Neuronal stem cell (in vitro differentiated cells): ENCODE results near the gene CAST.

Experiments
- DNase-seq: peaks from one replicate; pipeline ENCODE4 v3.0.0-alpha.2; 2013; ENCODE audit warnings: low spot score
- H2AFZ ChIP-seq: one replicate; pipeline ENCODE4 v1.6.1; 2013; ENCODE audit warnings: mild to moderate bottlenecking, low read length, inconsistent platforms
- H2AK5ac ChIP-seq: 2 replicates; pipeline ENCODE4 v1.6.1; 2013; ENCODE audit warnings: low read depth, mild to moderate bottlenecking, inconsistent platforms, low read length, moderate library complexity, mixed read lengths
- H2BK120ac ChIP-seq: 2 replicates; pipeline ENCODE4 v1.6.1; 2013; ENCODE audit warnings: low read depth, mild to moderate bottlenecking, inconsistent platforms, low read length, moderate library complexity, mixed read lengths
- H2BK12ac ChIP-seq: one replicate; pipeline ENCODE4 v1.6.1; 2013; ENCODE audit warnings: low read length, inconsistent platforms
- H2BK15ac ChIP-seq: 2 replicates; pipeline ENCODE4 v1.6.1; 2013; ENCODE audit warnings: mild to moderate bottlenecking, low read length, inconsistent platforms, mixed read lengths
- H2BK5ac ChIP-seq: one replicate; pipeline ENCODE4 v1.6.1; 2013; ENCODE audit warnings: inconsistent platforms, mild to moderate bottlenecking, low read length, moderate library complexity
- H3K14ac ChIP-seq: one replicate; pipeline ENCODE4 v1.6.1; 2013; ENCODE audit warnings: low read length, inconsistent platforms
- H3K18ac ChIP-seq: 2 replicates; pipeline ENCODE4 v1.6.1; 2013; ENCODE audit warnings: low read length, inconsistent platforms
- H3K23ac ChIP-seq: 2 replicates; pipeline ENCODE4 v1.6.1; 2013; ENCODE audit warnings: low read depth, mild to moderate bottlenecking, mixed read lengths, low read length, inconsistent platforms; ENCODE audit not compliant: poor library complexity
- H3K27ac ChIP-seq: replicated peaks from 3 replicates; pipeline ENCODE4 v1.5.1; 2013; ENCODE audit warnings: low read length, inconsistent platforms
- H3K27me3 ChIP-seq, 3 experiments: 2 replicates each; pipeline ENCODE4 v1.6.1; 2013; ENCODE audit warnings: low read length in 3 of 3, mild to moderate bottlenecking in 2 of 3, inconsistent platforms in 1 of 3, low read depth in 1 of 3, mixed read lengths in 1 of 3, moderate library complexity in 1 of 3; ENCODE audit not compliant: control insufficient read depth in 3 of 3, insufficient read depth in 3 of 3
- H3K36me3 ChIP-seq, 2 donors: replicated peaks in 1 of 2; 2 replicates each; pipeline ENCODE4 v1.6.1; 2013; ENCODE audit warnings: low read length in 2 of 2; ENCODE audit not compliant: control insufficient read depth in 2 of 2, insufficient read depth in 2 of 2
- H3K4ac ChIP-seq: 2 replicates; pipeline ENCODE4 v1.6.1; 2013; ENCODE audit warnings: inconsistent platforms, mild to moderate bottlenecking, low read length, moderate library complexity
- H3K4me1 ChIP-seq, 2 donors: 1 replicate in 1 of 2; 2 replicates in 1 of 2; pipeline ENCODE4 v1.6.1; 2013; ENCODE audit warnings: low read length in 2 of 2, low read depth in 1 of 2; ENCODE audit not compliant: control insufficient read depth in 2 of 2, insufficient read depth in 1 of 2
- H3K4me2 ChIP-seq: one replicate; pipeline ENCODE4 v1.6.1; 2013; ENCODE audit warnings: mild to moderate bottlenecking, low read length, inconsistent platforms; ENCODE audit not compliant: insufficient read depth, poor library complexity, severe bottlenecking
- H3K4me3 ChIP-seq, 2 donors: 2 replicates each; pipeline ENCODE4 v1.5.1; 2013; ENCODE audit warnings: low read length in 2 of 2, mild to moderate bottlenecking in 2 of 2, inconsistent platforms in 1 of 2, moderate library complexity in 1 of 2
- H3K79me1 ChIP-seq: one replicate; pipeline ENCODE4 v1.6.1; 2013; ENCODE audit warnings: low read depth, mild to moderate bottlenecking, inconsistent platforms, low read length, moderate library complexity
- H3K9ac ChIP-seq: one replicate; pipeline ENCODE4 v1.6.1; 2013; ENCODE audit warnings: mild to moderate bottlenecking, low read depth, low read length, inconsistent platforms; ENCODE audit not compliant: poor library complexity
- H3K9me3 ChIP-seq, 2 donors: replicated peaks in 1 of 2; 2 replicates each; pipeline versions ENCODE3 to v1.6.1; 2013; ENCODE audit warnings: low read length in 2 of 2, mild to moderate bottlenecking in 2 of 2, inconsistent platforms in 1 of 2, low read depth in 1 of 2, mixed read lengths in 1 of 2, moderate library complexity in 1 of 2; ENCODE audit not compliant: control insufficient read depth in 2 of 2, insufficient read depth in 1 of 2
- H4K8ac ChIP-seq: one replicate; pipeline ENCODE4 v1.6.1; 2013; ENCODE audit warnings: low read depth, mild to moderate bottlenecking, inconsistent platforms, low read length, moderate library complexity
- H4K91ac ChIP-seq: one replicate; pipeline ENCODE4 v1.6.1; 2013; ENCODE audit warnings: low read length, low read depth, mild to moderate bottlenecking, inconsistent platforms; ENCODE audit not compliant: poor library complexity
- WGBS, 2 donors: extraction: QIAGEN DNeasy Blood & Tissue Kit; methylation state at CpG; one replicate each; pipeline ENCODE4 v1.1.7; 2013; ENCODE audit warnings: missing lambda C conversion rate in 2 of 2, mixed read lengths in 1 of 2; ENCODE audit not compliant: insufficient read length in 2 of 2, insufficient replicate concordance in 1 of 2; ENCODE audit errors: extremely low coverage in 2 of 2; 5-methylcytosine and 5-hydroxymethylcytosine counted together

Gene CAST

GRCh38 chr5:96745025-96745424 is 82.8 kb downstream of the CAST start:
- Histone ChIP-seq H3K4ac (no peak overlapping the region), H3K27me3 (no peaks in the 10 kb centered on the region), H3K9me3 (no peaks in the 10 kb centered on the region), H3K4me2 (no peak overlapping the region), H3K9ac (no peak overlapping the region), H3K14ac (no peak overlapping the region), H4K8ac (no peak overlapping the region), H2BK5ac (no peak overlapping the region), H3K4me3 (no peak overlapping the region), H3K27ac (no peak overlapping the region), H2AK5ac (no peak overlapping the region), H3K23ac (no peak overlapping the region), H2BK15ac (no peak overlapping the region), H2AFZ (no peak overlapping the region), H3K79me1 (no peaks in the 10 kb centered on the region), H3K36me3 (peaks cover 8 to 87% of the 10 kb centered on the region in 2 donors), H3K4me1 (peaks cover 0 to 3% of the 10 kb centered on the region in 2 donors), H3K18ac (no peak overlapping the region), H2BK120ac (no peak overlapping the region), H4K91ac (no peak overlapping the region), H2BK12ac (no peak overlapping the region)
- no peak for DNase-seq
- no CpG with 5 or more reads among the region's 5 CpGs for WGBS, 2 donors

DNA sequence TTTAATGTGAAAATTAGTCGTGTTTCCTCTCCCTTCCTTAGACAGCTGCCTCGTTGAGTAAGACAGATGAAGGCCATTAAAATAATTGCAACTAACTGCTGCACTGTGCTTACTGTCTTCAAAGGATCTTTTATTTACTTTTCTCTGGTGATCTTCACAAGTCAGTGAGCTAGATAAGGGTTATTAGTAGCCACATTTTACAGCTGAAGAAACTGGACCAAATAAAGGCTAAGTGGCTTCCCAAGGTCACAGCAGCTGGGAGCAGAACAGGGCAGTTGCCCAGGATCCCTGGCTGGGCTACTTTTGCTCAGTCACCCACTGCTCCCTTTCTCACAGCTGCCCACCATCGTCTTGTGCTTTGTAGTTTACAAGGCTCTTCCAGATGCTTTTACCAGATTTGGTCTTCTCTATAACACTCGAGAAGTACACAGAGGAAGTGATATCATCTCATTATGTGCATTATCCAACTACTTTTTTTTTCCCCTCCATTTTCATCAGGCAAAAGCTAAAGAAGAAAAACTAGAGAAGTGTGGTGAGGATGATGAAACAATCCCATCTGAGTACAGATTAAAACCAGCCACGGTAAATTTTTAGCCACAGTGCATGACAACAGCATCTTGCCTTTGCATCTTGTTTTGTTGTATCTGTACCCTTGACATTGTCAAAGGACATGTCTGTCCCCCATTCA is 83.8 kb downstream of the CAST start:
- no peak overlapping the region for H2BK120ac ChIP-seq
- no peak overlapping the region for H3K9ac ChIP-seq
- no peak for DNase-seq
- no peak overlapping the region for H3K4me3 ChIP-seq
- H2BK15ac ChIP-seq = no peak overlapping the region
- H3K18ac ChIP-seq = no peak overlapping the region
- H2AK5ac ChIP-seq = no peak overlapping the region
- H3K9me3 ChIP-seq = no peaks in the 10 kb centered on the region
- H4K91ac ChIP-seq = no peak overlapping the region
- H3K36me3 ChIP-seq = peaks cover 6 to 83% of the 10 kb centered on the region in 2 donors
- H3K27ac ChIP-seq = no peak overlapping the region
- no CpG with 5 or more reads among the region's 5 CpGs for WGBS, 2 donors
- H3K4me2 ChIP-seq = no peak overlapping the region
- no peak overlapping the region for H2AFZ ChIP-seq
- H2BK12ac ChIP-seq = no peak overlapping the region
- H3K27me3 ChIP-seq = no peaks in the 10 kb centered on the region
- no peaks in the 10 kb centered on the region for H3K79me1 ChIP-seq
- H4K8ac ChIP-seq = no peak overlapping the region
- H3K4ac ChIP-seq = no peak overlapping the region
- peaks cover 0 to 5% of the 10 kb centered on the region in 2 donors for H3K4me1 ChIP-seq
- H3K23ac ChIP-seq = no peak overlapping the region
- H2BK5ac ChIP-seq = no peak overlapping the region
- no peak overlapping the region for H3K14ac ChIP-seq

DNA sequence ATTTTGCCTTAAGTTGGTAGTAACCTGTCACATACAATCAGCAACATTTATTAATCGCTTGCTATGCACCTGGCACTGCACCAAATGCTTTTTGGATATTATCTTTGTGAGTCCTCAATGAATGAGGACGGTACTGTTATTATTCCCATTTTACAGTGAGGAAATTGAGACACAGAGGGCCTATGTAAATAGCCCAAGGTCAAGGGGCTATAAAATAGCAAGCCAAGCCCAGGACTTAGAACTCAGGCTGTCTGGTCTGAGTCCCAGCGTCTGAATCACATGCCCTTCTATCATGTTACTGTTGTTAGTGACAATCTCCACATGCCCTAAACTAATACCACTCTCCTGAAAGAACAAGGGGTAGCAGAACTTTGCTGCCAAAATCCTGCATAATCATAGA is 85.5 kb downstream of the CAST start:
- H3K27me3 ChIP-seq = no peaks in the 10 kb centered on the region
- H2BK5ac ChIP-seq = no peak overlapping the region
- H3K18ac ChIP-seq = no peak overlapping the region
- no peak overlapping the region for H3K14ac ChIP-seq
- no peak overlapping the region for H2AFZ ChIP-seq
- no peak overlapping the region for H2BK120ac ChIP-seq
- no peak overlapping the region for H3K9ac ChIP-seq
- H4K8ac ChIP-seq = no peak overlapping the region
- no peak overlapping the region for H3K4me3 ChIP-seq
- peaks cover 0 to 16% of the 10 kb centered on the region in 2 donors for H3K4me1 ChIP-seq
- no peak for DNase-seq
- no peak overlapping the region for H2BK12ac ChIP-seq
- H4K91ac ChIP-seq = no peak overlapping the region
- H3K27ac ChIP-seq = no peak overlapping the region
- no peak overlapping the region for H2AK5ac ChIP-seq
- no peaks in the 10 kb centered on the region for H3K79me1 ChIP-seq
- H2BK15ac ChIP-seq = no peak overlapping the region
- no peak overlapping the region for H3K4ac ChIP-seq
- no peak overlapping the region for H3K23ac ChIP-seq
- no peaks in the 10 kb centered on the region for H3K9me3 ChIP-seq
- no CpG with 5 or more reads among the region's 3 CpGs for WGBS, 2 donors
- H3K36me3 ChIP-seq = peaks cover 6 to 66% of the 10 kb centered on the region in 2 donors
- H3K4me2 ChIP-seq = no peak overlapping the region

GRCh38 chr5:96750110-96750822 is 88.1 kb downstream of the CAST start:
- Histone ChIP-seq H2AFZ (no peak overlapping the region), H3K79me1 (no peaks in the 10 kb centered on the region), H2BK5ac (no peak overlapping the region), H2BK120ac (no peak overlapping the region), H3K4ac (no peak overlapping the region), H2BK15ac (no peak overlapping the region), H3K9ac (no peak overlapping the region), H3K18ac (no peak overlapping the region), H3K9me3 (no peaks in the 10 kb centered on the region), H3K4me2 (no peak overlapping the region), H3K14ac (no peak overlapping the region), H2AK5ac (no peak overlapping the region), H3K27me3 (no peaks in the 10 kb centered on the region), H4K8ac (no peak overlapping the region), H3K23ac (no peak overlapping the region), H3K36me3 (peaks cover 4 to 63% of the 10 kb centered on the region in 2 donors), H4K91ac (no peak overlapping the region), H2BK12ac (no peak overlapping the region), H3K27ac (no peak overlapping the region), H3K4me3 (no peak overlapping the region), H3K4me1 (peaks cover 0 to 14% of the 10 kb centered on the region in 2 donors)
- WGBS, 2 donors = no CpG with 5 or more reads among the region's 6 CpGs
- DNase-seq = no peak
